BE2C (cell line): ENCODE data around the gene ARHGEF1.

Experiments used
- DNase-seq: peaks from one replicate; pipeline ENCODE4 v3.0.0-alpha.2; 2020
- H3K27me3 ChIP-seq: fragments of 250-450 bp; sonication (Bioruptor Pico); 2 replicates; pipeline ENCODE4 v1.5.1; 2020; ENCODE audit warnings: mild to moderate bottlenecking
- H3K36me3 ChIP-seq: fragments of 250-450 bp; sonication (Bioruptor Pico); 2 replicates; pipeline ENCODE4 v1.5.1; 2020; ENCODE audit warnings: mild to moderate bottlenecking
- H3K4me1 ChIP-seq: fragments of 250-450 bp; sonication (Bioruptor Pico); 2 replicates; pipeline ENCODE4 v1.5.1; 2020
- H3K4me3 ChIP-seq: 2 replicates; pipeline ENCODE4 v1.5.1; 2011; ENCODE audit warnings: low read depth, low read length
- H3K9me3 ChIP-seq: fragments of 250-450 bp; sonication (Bioruptor Pico); 2 replicates; pipeline ENCODE4 v1.5.1; 2020
- TF ChIP-seq, protein P1 (sequence below): IDR thresholded peaks from 2 replicates; pipeline ENCODE4 v1.5.1; 2012; ENCODE audit warnings: mild to moderate bottlenecking, low read depth, low read length

Gene ARHGEF1

GRCh38 chr19:41941410-41942202 lies 58.6 kb downstream of the ARHGEF1 start:
- TF ChIP-seq, protein P1, sequence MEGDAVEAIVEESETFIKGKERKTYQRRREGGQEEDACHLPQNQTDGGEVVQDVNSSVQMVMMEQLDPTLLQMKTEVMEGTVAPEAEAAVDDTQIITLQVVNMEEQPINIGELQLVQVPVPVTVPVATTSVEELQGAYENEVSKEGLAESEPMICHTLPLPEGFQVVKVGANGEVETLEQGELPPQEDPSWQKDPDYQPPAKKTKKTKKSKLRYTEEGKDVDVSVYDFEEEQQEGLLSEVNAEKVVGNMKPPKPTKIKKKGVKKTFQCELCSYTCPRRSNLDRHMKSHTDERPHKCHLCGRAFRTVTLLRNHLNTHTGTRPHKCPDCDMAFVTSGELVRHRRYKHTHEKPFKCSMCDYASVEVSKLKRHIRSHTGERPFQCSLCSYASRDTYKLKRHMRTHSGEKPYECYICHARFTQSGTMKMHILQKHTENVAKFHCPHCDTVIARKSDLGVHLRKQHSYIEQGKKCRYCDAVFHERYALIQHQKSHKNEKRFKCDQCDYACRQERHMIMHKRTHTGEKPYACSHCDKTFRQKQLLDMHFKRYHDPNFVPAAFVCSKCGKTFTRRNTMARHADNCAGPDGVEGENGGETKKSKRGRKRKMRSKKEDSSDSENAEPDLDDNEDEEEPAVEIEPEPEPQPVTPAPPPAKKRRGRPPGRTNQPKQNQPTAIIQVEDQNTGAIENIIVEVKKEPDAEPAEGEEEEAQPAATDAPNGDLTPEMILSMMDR = no peak
- Histone ChIP-seq H3K9me3 (no peaks in the 10 kb centered on the region), H3K36me3 (no peaks in the 10 kb centered on the region), H3K27me3 (peaks cover 34% of the 10 kb centered on the region), H3K4me3 (no peak overlapping the region), H3K4me1 (no peaks in the 10 kb centered on the region)
- DNase-seq = no peak

GRCh38 chr19:41944336-41944735 lies 61.4 kb downstream of the ARHGEF1 start:
- Histone ChIP-seq H3K9me3 (no peaks in the 10 kb centered on the region), H3K27me3 (peaks cover 20% of the 10 kb centered on the region), H3K36me3 (no peaks in the 10 kb centered on the region), H3K4me1 (no peaks in the 10 kb centered on the region), H3K4me3 (no peak overlapping the region)
- TF ChIP-seq, protein P1 = no peak
- DNase-seq = no peak

DNA sequence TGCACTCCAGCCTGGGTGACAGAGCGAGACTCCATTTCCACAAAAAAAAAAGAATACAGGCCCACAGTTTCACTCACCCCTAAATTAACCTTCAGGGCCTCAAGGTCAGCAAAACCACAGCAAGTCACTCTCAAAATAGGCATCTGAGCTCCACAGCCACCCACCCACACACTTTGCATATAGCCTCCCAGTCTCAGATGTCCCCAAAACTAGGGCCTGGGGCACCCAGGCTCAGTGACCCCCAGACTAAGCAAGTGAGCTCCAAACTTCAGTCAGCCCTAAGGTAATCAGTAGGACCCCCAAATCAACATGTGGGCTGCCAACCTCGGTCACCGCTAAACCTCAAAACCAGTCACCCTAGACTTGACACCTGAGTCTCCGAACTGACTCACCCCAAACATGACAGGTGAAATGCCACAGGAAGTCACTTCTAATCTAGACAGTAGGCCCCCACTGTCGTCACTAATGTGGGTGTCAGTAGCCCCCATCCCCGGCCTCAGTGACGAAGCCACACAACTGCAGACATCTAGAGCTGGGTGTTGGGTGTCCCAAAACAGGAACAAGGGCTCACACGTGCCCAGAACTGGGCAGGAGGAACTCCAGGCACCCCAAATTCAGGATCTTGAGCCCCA lies 62.3 kb downstream of the ARHGEF1 start:
- Histone ChIP-seq H3K27me3 (peaks cover 15% of the 10 kb centered on the region), H3K4me1 (no peaks in the 10 kb centered on the region), H3K9me3 (no peaks in the 10 kb centered on the region), H3K36me3 (no peaks in the 10 kb centered on the region), H3K4me3 (no peak overlapping the region)
- TF ChIP-seq, protein P1 = no peak
- no peak for DNase-seq

DNA sequence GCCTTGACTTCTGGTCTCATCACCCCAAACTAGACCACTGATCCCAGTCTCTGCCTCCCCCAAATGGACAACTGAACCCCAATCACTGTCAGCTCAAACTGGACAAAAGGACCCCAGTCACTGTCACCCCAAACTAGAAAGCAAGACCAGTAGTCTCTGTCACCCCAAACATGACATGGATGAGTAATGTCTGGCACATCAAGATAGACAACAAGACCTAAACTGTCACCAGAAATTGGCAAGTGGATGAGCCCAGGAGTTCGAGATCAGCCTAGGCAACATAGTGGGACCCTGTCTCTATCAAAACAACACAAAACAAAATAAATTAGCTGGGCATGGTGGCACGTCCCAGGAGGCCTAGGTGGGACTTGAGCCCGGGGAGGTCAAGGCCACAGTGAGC lies 64.1 kb downstream of the ARHGEF1 start:
- no peaks in the 10 kb centered on the region for H3K27me3 ChIP-seq
- no peaks in the 10 kb centered on the region for H3K4me1 ChIP-seq
- no peaks in the 10 kb centered on the region for H3K9me3 ChIP-seq
- TF ChIP-seq, protein P1 = no peak
- no peak overlapping the region for H3K4me3 ChIP-seq
- DNase-seq = no peak
- H3K36me3 ChIP-seq = no peaks in the 10 kb centered on the region

DNA sequence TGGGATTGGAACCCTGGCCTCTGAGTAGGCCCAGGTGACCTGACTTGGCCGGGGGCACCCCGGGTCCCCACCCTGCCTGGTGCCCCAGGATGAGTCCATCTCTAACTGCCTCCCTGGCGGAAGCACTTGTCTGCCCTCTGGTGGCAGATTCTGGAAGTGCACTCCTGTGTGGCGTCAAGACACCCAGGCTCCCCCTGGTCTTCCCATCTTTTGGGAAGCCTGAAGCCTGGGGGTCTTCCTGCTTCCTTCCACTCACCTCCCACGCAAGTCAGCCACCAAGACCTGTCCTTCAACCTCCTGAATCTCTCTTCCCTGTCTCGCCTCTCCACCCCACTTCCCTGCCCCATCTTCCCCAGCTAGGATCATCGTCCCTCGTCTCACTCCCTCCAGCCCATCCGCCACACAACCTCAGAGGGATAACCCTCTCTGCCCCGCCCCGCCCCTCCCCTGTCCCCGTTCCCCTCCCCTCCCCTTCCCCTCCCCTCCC lies 68.7 kb downstream of the ARHGEF1 start:
- TF ChIP-seq, protein P1 = peak; percentile 99
- no peaks in the 10 kb centered on the region for H3K4me1 ChIP-seq
- DNase-seq = peak; percentile 86
- peak overlapping the region; percentile 29; the same call in 1 of the 2 replicates for H3K4me3 ChIP-seq
- H3K36me3 ChIP-seq = no peaks in the 10 kb centered on the region
- no peaks in the 10 kb centered on the region for H3K27me3 ChIP-seq
- H3K9me3 ChIP-seq = no peaks in the 10 kb centered on the region

- Histone ChIP-seq H3K4me3 (no peak overlapping the region), H3K36me3 (no peaks in the 10 kb centered on the region), H3K4me1 (no peaks in the 10 kb centered on the region), H3K27me3 (no peaks in the 10 kb centered on the region), H3K9me3 (no peaks in the 10 kb centered on the region)
- no peak for DNase-seq
- TF ChIP-seq, protein P1 = no peak
These were observed 72.5 kb downstream of the ARHGEF1 start for GRCh38 chr19:41955521-41955920.
